ENCODE data around the gene KCNK5.

DNA sequence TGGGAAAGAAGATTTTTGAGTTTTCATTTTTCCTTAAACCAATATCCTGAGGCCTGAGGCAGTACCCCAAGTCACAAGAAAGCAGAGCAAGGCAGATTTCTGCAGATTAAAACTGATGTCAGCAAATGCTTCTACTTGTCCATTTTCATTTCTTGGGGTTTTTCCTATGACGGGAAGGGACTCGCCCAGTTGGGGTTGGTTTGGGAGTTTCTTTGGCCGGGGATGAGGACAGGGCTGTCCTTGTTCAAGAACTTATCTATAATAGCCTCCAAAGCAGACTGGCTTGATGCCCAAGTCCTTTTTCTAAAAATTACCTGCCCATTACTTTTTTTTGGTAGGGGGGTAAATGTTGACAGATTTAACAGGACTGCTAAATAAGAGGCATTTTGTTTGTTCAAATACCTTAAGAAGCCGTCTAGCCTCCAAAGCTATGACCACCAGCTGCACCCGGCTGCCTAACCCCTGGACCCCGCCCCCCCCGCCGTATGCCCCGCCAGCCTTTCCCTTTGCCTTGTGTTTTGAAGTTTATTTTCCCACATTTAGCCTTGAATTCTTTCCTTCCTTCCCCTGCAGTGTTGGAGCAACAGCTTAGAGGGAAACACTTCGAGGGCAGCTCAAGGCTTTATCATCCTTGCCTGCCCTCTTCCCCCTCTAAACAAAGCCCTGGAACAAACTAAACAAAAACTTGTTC lies 2.5 kb downstream of the KCNK5 start:
- TF ChIP-seq, protein P1, sequence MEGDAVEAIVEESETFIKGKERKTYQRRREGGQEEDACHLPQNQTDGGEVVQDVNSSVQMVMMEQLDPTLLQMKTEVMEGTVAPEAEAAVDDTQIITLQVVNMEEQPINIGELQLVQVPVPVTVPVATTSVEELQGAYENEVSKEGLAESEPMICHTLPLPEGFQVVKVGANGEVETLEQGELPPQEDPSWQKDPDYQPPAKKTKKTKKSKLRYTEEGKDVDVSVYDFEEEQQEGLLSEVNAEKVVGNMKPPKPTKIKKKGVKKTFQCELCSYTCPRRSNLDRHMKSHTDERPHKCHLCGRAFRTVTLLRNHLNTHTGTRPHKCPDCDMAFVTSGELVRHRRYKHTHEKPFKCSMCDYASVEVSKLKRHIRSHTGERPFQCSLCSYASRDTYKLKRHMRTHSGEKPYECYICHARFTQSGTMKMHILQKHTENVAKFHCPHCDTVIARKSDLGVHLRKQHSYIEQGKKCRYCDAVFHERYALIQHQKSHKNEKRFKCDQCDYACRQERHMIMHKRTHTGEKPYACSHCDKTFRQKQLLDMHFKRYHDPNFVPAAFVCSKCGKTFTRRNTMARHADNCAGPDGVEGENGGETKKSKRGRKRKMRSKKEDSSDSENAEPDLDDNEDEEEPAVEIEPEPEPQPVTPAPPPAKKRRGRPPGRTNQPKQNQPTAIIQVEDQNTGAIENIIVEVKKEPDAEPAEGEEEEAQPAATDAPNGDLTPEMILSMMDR (IDR thresholded peaks at IDR 0.05; ENCODE audit: insufficient read depth, low read length, poor library complexity, severe bottlenecking), result no peak
- no peak for TF ChIP-seq EZH2phosphoT487 (conservative IDR thresholded peaks at IDR 0.05; ENCODE audit: low read length)
